ENCODE data around the gene ATP1A1.

The ATP1A1 gene

DNA sequence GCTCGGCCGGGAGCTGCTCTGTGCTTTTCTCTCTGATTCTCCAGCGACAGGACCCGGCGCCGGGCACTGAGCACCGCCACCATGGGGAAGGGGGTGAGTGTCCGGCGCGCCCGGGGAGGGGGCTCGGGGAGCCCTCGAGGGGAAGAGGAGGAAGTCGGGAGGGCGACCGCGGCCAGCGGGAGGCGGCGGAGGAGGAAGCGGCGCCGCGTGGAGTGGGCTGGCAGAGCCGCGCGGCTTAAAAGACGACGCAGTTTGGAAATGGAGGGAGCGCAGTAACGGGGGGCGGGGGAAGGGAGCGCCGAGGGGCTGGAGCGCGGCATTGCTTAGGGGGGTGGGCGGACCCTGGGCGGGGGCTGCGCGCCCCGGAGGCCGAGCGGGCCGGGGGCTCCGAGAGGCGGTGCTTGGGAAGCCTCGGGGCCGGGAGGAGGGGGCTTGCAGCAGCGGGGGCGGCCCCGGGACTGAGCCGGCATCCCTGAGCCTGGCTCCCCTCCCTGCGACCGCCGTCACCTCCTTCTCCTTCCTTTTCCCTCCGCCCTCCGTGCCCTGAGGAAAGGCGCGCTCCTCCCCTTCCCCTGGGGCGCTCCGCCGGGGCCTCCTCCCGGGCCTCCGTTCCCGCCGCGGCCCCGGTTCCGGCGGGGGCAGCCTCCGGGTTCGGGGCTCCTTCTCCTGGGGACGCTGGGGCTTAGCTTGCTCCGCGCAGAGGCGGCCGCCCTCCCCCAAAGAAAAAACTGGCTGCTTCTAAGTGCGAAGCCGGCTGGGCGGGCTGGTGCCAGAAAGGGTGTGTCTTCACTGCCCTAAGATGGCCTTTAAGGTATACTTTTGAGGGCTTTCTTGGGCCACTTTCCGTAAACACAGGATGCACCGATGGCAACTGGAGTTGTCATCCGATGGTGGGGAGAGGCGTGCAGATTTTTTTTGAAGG, 648 bp downstream of the ATP1A1 start:
- DNase-seq, result peak; percentile 65

DNA sequence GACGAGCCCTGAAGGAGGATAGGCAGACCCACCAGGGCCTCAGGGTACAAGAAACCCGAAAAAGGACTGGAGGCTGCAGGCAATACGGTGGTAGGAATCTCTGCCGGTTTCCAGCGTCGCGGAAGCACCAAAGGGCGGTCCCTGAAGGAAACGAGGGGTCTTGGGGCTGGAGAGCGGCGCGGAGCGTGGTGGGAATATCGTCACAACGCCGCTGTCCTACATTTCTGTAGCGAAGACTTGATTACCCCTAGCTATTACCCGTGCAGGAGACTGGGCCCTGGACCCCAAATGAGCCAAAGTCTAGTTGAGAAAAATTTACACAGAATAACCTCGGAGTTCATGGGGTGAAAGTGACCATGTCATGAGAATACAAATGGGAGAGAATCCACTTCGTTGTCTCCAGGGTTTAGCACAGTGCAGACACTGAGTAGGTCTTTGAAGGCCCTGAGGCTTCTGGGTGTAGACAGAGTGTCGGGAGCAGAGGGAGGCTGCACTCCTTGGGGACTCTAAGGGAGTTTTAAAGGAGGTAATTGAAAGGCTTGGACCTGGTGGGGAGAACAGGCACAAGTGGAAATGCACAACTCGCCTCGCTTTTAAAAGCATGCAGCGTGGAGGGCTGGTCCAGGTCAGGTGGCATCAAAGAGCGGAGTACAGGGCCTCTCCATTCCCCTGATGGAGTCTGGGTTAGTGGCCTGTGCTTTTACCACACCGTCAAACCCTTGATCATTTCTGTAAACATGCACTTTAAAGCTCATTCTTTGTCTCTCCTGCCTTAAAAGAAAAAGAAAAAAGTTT, 1.5 kb downstream of the ATP1A1 start:
- peak; percentile 28 for DNase-seq

GRCh38 chr1:116375148-116375886, 2.3 kb downstream of the ATP1A1 start:
- DNase-seq, result peak; percentile 23

GRCh38 chr1:116375887-116376728, 3.1 kb downstream of the ATP1A1 start:
- DNase-seq, result peak; percentile 65

DNA sequence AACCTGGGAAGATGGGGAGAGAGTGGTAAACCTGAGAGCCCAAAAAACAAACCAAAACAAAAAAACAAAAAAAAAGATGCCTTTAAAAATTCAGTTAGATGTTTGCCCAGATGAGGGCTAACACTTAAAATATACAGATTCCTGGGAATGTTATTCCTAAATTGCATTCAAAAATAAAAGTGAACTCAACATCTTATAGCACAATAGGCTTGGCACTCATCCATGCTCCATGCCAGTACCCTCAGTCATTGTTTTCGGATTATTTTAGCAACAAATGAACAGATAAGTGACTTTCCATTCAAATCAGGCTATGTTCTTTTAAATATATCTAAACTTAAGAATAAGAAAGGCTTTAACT, 3.7 kb downstream of the ATP1A1 start:
- DNase-seq, result no peak

- peak; percentile 89 for DNase-seq
Measured at GRCh38 chr1:116377541-116378529, 4.8 kb downstream of the ATP1A1 start.

DNA sequence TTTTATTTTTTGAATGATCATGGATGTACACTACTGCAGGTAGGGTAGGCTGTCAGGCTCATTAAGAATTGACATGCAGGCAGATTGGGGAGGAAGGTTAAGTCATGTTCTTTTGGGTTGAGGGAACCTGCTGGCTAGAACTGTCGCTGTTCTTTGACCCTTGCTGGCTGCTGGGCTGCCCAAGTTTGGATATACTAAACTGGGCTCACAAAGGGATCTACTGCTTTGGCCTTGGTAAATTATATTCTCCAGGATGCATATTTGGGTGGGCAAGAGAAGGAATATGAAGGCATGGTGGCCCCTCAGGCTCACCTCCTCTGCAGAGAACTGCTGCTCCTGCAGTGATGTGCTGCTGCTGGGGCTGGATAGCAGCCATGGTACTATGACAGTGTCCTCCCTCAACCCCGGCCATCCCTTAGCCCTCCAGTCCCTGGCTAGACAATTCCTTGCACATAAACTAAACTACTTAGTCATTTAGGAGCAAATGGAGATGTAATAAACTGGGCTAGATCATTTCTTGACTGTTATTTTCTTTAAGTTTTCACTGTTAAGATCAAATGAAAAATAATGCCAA, 6.1 kb downstream of the ATP1A1 start:
- no peak for DNase-seq

DNA sequence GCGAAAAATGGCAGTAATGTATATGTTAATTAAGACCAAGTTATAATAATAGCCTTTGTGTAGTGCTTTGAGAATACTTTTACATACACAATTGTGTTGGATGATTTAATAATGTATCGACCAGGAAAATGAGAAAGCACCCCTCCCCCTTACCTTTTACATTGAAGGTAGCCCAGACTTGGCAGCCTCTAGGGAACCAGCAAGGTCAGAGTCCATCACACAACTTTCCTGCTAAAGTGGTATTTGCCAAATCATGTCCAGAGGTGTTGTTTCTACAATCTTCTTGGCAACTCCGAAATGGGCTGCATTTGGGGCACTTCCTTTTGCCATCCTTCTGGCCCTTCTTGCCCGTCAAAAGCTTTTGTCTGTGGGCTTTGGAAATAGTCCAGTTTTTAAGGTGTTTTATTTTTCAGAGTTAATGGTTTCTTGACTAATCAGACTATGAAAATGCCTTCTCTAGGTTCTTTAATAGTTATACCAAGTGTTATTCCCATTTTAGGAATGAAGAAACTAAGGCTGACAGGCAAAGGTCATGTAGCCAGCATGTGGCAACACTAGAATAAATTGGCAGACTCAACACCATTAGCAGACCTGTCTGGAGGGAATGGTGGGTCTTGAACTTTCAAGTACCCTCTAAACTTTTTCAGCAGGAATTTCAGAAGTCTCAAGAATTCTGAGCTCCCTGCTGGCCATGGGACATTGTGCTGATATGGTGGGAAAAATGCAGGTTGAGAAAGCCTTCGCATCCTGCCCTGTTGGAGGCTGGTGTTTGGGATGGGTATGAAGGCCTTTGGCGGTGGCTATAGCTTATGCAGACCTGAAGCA, 6.8 kb downstream of the ATP1A1 start:
- no peak for DNase-seq

DNA sequence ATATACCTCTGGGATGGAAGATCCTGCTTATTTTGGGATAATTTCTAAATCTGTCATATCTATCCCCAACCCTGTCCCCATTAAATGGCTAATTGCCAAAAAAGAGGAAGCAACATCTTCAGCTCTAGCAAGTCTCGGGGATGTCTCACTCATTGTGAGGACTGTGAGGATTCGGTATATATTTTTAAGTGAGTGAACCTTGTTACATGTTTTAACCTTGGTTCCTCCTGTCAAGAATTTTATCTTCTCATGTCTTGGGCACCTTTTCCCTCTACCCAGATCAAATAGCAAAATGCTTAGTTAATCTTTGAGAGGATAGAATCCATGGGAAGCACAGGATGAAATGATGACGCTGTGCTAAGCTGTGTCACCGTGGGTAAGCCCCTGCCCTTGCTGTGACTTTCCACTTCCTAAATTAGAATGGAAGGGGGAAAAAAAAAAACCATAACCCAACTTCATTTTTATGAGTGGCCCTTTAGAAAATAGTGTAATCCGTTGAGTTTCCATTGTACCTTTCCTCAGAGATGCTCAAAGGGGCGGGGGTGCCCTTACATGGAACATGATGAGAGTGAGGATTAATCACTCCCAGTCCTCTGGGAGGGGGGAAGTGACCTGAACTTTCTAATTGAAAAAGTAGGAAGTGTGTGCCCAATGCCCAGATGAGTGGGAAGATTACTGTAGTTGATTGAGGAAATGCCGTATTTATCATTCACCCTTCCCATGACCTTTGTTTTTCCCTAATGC, 7.6 kb downstream of the ATP1A1 start:
- DNase-seq, result no peak

GRCh38 chr1:116382321-116382720, 9.3 kb downstream of the ATP1A1 start:
- DNase-seq, result no peak

DNA sequence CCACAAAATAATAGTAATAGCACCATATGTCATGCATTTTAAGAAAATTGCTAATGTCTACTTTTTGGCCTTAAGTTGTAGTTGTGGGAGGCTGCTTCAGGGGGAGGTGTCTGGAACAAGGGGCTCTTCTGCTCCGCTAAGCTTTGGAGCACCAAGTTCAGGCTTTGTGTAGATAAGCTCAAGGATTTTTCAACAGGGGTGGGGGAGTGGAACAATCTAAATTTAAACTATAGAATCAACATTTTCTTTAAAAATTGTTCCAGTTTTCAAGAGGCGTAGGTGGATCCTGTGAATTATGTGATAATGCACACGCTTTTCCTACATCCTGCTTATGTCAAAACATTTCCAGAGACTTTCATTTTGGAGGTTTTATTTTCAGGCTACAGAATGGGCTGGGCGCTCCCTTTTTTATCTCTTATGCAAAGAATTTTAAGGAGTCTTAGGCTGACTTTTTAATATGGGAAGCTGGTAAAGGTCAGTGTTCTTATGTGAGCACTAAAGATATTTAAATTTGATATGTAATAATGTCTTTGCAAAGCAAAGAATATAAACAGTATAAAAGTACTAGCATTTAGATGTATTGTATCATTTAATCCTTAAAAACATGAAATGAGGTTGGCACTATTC, 9.9 kb downstream of the ATP1A1 start:
- DNase-seq, result no peak

DNA sequence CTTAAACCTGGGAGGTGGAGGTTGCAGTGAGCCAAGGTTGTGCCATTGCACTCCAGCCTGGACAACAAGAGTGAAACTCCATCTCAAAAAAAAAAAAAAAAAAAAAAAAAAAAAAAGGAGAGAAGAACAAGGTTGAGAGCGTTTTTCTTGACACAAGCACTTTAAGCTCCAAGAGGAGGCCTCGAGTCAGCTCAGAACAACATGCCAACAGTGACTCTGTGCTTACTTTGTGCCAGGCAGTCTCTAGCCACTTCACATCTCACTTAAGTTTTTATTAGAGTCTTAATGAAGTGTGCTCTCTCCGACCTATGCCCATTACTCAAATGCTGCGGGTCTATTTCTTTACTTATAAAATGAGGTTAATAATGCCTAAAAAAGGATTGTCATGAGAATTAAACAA, 13.0 kb downstream of the ATP1A1 start:
- no peak for DNase-seq

DNA sequence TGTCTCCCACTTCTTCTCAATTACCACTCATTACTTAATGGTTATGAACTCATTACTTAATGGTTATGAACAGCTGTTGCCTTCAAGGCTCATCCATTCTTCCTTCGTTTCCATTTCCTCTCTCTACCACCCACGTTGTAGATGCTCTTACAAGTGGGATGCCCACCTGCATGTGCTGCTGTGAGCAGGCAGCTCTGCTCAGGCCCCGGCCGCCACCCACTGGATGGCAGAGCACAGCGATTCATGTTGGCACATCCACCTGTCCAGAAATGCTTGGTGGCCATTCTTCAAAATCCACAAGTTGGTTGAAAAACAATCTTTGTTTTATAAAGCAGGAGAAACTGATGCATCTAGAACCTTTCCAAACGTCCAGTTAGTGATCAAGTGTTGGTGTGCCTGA, 14.5 kb downstream of the ATP1A1 start:
- DNase-seq, result no peak

DNA sequence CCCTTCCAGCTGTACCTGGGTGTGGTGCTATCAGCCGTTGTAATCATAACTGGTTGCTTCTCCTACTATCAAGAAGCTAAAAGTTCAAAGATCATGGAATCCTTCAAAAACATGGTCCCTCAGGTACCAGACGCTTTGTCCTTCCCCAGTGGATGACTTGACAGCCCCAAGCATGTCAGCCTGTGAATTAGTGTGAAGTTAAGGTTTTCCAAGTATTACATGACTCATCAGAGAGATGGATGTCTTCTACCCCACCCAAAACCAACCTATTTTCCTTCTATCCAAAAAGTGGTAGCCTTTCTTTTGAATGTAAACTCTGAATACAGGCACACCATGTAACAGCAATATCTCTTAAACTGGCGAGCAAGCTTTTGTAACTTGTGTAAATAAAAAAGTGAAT, 15.1 kb downstream of the ATP1A1 start:
- no peak for DNase-seq

GRCh38 chr1:116389013-116389412, 16.0 kb downstream of the ATP1A1 start:
- DNase-seq, result no peak

DNA sequence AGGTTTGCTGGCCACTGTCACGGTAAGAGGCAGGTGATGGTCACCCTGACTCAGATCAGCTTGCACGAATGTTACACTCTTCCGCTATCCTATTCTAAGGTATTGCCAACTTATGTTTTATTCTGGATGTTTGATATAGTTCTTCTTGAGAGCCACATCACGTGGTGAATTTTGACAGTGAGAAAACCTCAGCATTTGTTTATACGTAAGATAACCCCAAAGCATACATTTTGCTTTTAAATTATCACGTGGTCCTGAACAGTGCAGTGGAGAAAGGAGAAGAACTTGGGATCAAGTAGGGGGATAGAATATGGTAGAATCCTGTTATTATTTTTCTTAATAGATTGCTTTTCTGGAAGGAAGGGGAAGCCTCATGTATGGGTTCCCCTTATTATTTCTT, 16.6 kb downstream of the ATP1A1 start:
- no peak for DNase-seq

GRCh38 chr1:116390195-116390594, 17.2 kb downstream of the ATP1A1 start:
- peak; percentile 75 for DNase-seq

GRCh38 chr1:116391185-116391584, 18.1 kb downstream of the ATP1A1 start:
- no peak for DNase-seq

Measured in activated CD4-positive, alpha-beta T cell treated with anti-CD3 and anti-CD28 coated beads, Interleukin-2, Interleukin-6, amounts not matched to agents 100 ng/mL and 50 ng/mL, durations not matched to agents 16 hours and 8 hours (primary cell).